Gastroesophageal sphincter (tissue), 3 donors: Measurements from ENCODE around the gene SEPTIN10.

ENCODE experiments used
- CTCF ChIP-seq, 4 experiments: fragments of 200-600 bp in 2 of 4; fragments of 450-650 bp in 2 of 4; sonication (generic) in 1 of 4; IDR thresholded peaks; one replicate each; pipeline ENCODE4 v1.5.1; 2017 to 2019; ENCODE audit warnings: antibody characterized with exemption in 4 of 4, mild to moderate bottlenecking in 2 of 4, moderate library complexity in 2 of 4
- POLR2A ChIP-seq, 2 donors: fragments of 450-650 bp; IDR thresholded peaks; one replicate each; pipeline ENCODE4 v1.6.1; 2017; ENCODE audit warnings: antibody characterized with exemption in 2 of 2, mild to moderate bottlenecking in 2 of 2, moderate library complexity in 1 of 2
- POLR2AphosphoS5 ChIP-seq: sonication (generic); formaldehyde crosslinking; IDR thresholded peaks from one replicate; pipeline ENCODE4 v1.6.1; 2017; ENCODE audit warnings: antibody characterized with exemption

- TF ChIP-seq POLR2A (IDR thresholded peaks at IDR 0.05) (no peak), POLR2AphosphoS5 (no peak), CTCF (IDR thresholded peaks at IDR 0.05) (no peak)
Measured at GRCh38 chr2:109498906-109499305, 114.9 kb downstream of the SEPTIN10 start.
